HTERT RPE-1 (cell line): ENCODE results near the gene SHOX.

Source experiments
- in situ Hi-C: fragments of 300-500 bp; cut with MboI; formaldehyde crosslinking; loops from 4 replicates; pipeline ENCODE4 v1.14.3; 2020; ENCODE audit warnings: low sequenced_read_pairs

SHOX gene

GRCh38 chrX:663841-664240 is 33.2 kb downstream of the SHOX start:
- in situ Hi-C loops: no loop called here

- in situ Hi-C loops: no loop called here
These were observed 36.5 kb downstream of the SHOX start for GRCh38 chrX:666762-667720.

GRCh38 chrX:670645-671044 is 40.1 kb downstream of the SHOX start:
- in situ Hi-C loops: no loop called here

GRCh38 chrX:672931-673330 is 42.3 kb downstream of the SHOX start:
- in situ Hi-C loops: no loop called here

- in situ Hi-C loops: no loop called here
These were observed 44.8 kb downstream of the SHOX start for GRCh38 chrX:675279-675954.

DNA sequence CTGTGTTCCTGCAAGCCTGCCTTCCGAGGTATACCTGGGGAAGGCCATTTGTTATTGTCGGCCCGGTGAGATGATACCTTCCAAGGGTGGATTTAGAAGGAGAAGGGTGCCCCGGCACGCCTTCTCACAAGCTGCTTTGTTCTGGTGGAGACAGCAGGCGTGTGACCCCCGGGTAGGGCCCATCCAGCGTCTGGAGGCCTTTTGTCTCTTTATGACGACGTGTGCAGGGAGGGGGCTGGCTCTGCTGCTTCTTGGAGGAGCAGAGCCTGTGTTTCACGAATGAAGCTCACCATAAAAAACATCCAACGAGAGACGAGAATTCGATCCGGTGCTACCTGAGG is 45.3 kb downstream of the SHOX start:
- in situ Hi-C loops: no loop called here

DNA sequence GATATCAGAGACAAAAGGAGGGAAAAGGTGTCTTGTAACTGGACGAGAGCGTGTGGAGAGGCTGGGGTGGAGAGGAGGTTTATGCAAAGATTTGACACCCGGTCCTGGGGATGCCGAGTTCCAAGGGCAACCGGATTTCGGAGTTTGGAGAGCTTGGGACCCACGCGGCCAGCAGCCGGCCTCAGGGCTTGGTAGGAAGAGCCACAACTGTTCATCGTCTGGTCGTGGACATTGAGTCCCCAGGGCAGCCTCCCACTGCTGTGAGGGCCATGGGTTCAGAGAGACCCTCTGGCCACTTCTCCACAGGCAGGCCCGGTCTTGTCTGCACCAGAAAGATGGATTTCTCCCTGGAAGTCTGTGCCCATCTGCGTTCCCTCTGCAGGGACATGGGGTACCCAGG is 46.8 kb downstream of the SHOX start:
- in situ Hi-C loops: no loop called here

- in situ Hi-C loops: no loop called here
These were observed 48.8 kb downstream of the SHOX start for GRCh38 chrX:679291-679979.

DNA sequence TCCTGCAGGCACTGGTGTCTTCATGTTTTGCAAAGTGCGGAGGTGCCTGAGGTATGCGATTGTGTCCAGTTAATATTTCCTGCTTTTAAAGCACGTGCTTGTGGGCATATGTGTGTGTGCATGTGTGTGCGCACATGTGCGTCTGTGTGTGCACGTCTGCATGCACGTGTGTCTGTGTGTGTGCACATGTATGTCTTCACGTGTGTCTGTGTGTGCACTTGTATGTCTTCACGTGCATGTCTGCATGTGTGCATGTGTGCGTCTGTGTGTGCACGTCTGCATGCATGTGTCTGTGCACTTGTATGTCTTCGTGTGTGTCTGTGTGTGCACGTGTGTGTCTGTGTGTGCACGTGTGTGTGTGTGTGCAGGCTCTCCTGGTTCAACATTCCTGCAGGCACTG is 49.5 kb downstream of the SHOX start:
- in situ Hi-C loops: no loop called here

DNA sequence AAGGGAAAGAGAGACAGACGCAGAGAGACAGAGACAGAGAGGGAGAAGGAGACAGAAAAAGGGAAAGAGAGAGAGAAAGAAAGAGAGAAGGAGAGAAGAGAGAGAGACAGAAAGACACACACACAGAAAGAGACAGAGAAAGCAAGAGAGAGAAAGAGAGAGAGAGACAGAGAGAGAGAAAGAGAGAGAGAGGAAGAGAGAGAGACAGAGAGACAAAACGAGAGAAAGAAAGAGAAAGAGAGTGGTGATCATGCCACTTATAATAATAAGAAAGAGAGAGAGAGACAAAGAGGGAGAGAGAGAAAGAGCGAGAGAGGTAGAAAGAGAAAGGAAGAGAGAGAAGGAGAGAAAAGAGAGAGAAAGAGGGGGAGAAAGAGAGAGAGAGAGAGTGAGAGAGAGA is 51.4 kb downstream of the SHOX start:
- in situ Hi-C loops: no loop called here

GRCh38 chrX:682892-683291 is 52.3 kb downstream of the SHOX start:
- in situ Hi-C loops: no loop called here

GRCh38 chrX:683576-683975 is 53.0 kb downstream of the SHOX start:
- in situ Hi-C loops: no loop called here

- in situ Hi-C loops: no loop called here
These were observed 54.8 kb downstream of the SHOX start for GRCh38 chrX:685120-686032.

GRCh38 chrX:689983-690382 is 59.4 kb downstream of the SHOX start:
- in situ Hi-C loops: no loop called here

DNA sequence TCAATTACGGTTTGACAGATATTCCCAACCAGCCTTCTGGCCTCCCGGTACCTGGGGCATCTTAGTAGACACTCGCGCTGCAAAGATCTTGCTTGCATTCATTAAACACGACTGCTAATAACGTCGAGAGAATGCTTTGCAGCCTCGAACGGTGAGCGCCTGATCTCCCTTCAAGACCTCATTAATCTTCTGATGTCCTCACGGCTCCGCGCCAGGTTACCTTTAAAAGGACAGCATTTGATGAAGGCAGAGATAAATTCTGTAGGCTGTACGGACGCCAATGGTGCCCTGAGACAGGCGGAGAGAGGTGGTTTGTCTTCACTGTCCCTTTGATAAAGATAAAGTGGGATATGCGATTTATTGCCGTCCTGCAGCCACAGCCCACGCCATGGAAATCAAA is 64.2 kb downstream of the SHOX start:
- in situ Hi-C loops: no loop called here

GRCh38 chrX:698206-698605 is 67.6 kb downstream of the SHOX start:
- in situ Hi-C loops: no loop called here

GRCh38 chrX:700936-701335 is 70.3 kb downstream of the SHOX start:
- in situ Hi-C loops: no loop called here

DNA sequence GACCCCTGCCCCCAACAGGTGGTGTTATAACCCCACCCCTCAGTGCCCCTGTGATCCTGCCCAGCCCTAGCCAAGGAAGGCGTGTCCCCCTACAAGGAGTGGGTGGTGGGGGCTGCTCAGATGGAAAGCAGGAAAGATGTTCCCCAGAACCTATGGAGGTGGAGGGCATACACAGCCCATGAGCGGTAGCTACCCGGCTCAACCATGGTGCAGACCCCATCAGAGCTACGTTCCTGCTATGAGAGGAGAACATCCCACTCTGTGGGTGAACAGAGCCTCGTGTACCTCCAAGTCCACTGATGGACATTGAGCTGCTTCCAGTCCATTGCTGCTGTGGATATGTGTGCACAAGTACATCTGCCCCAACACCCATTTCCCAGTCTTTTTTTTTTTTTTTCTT is 71.1 kb downstream of the SHOX start:
- in situ Hi-C loops: no loop called here

DNA sequence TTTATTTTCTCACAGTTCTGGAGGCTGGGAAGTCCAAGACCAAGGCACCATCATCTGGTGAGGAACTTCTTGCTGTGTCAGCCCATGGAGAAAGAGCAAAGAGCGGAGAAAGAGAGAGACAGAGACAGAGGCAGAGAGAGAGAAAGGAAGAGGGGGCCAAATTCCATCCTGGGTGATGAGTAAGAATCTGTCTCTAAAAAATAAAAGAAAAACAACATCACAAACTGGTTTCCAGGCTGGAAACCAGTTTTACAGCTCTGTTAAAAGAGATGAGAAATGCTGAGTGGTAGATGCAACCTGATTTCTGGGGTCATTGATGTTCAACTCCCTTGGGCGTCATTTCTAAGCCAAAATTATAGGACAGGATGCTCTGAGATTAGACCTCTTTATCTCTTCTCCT is 72.9 kb downstream of the SHOX start:
- in situ Hi-C loops: no loop called here

- in situ Hi-C loops: no loop called here
These were observed 73.3 kb downstream of the SHOX start for GRCh38 chrX:703866-704265.
